ENCODE measurements around the gene NKD2.

DNA sequence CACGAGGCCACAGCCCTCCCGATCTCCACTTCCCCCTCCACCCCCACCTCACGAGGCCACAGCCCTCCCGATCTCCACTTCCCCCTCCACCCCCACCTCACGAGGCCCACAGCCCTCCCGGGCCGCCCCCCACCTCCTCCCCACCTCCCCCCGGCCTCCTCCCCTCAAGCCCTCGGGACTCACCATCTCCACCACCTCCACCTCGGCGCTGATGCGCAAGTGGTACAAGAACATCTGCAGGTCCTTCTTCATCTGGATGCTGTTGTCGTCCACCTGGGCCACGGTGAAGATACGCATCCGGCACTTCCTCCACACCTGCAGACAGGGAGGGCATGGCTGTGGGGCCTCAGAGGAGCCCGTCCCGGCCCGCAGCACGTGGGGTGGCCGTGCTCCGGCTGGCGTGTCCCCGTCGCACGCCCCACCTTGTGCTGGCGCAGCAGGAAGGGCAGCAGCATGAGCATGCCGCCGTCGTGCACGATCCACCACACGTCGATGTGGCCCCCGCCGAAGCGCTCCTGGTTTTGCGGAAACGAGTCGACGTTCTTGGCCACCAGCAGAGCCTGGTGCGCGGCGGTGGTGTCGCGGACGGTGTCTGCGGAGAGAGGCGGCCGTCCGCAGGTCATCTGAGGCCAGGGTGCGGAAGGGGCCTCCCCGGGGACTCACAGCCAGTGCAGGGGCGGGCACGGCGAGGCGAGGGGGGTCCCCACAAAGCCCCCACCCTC is 55.2 kb downstream of the NKD2 start:
- TF ChIP-seq, protein P1, sequence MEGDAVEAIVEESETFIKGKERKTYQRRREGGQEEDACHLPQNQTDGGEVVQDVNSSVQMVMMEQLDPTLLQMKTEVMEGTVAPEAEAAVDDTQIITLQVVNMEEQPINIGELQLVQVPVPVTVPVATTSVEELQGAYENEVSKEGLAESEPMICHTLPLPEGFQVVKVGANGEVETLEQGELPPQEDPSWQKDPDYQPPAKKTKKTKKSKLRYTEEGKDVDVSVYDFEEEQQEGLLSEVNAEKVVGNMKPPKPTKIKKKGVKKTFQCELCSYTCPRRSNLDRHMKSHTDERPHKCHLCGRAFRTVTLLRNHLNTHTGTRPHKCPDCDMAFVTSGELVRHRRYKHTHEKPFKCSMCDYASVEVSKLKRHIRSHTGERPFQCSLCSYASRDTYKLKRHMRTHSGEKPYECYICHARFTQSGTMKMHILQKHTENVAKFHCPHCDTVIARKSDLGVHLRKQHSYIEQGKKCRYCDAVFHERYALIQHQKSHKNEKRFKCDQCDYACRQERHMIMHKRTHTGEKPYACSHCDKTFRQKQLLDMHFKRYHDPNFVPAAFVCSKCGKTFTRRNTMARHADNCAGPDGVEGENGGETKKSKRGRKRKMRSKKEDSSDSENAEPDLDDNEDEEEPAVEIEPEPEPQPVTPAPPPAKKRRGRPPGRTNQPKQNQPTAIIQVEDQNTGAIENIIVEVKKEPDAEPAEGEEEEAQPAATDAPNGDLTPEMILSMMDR (conservative IDR thresholded peaks at IDR 0.05) = no peak
- no peak for TF ChIP-seq ZFX (IDR thresholded peaks at IDR 0.05)

All from C4-2B (cell line).